Transverse colon (tissue), 3 donors: Measurements from ENCODE around the gene CPA5.

ENCODE experiments used
- EP300 ChIP-seq: sonication (generic); formaldehyde crosslinking; IDR thresholded peaks from one replicate; pipeline ENCODE4 v1.6.1; 2017; ENCODE audit warnings: antibody characterized with exemption, low read depth
- TF ChIP-seq, protein P1 (sequence below), 5 experiments: fragments of 200-600 bp in 3 of 5; fragments of 450-650 bp in 2 of 5; sonication (generic) in 3 of 5; IDR thresholded peaks; 1 replicate in 2 of 5; 2 replicates in 3 of 5; pipeline ENCODE4 v1.5.1; 2016 to 2017; ENCODE audit warnings: antibody characterized with exemption in 5 of 5, inconsistent platforms in 3 of 5, mild to moderate bottlenecking in 2 of 5, moderate library complexity in 1 of 5

- TF ChIP-seq, protein P1, sequence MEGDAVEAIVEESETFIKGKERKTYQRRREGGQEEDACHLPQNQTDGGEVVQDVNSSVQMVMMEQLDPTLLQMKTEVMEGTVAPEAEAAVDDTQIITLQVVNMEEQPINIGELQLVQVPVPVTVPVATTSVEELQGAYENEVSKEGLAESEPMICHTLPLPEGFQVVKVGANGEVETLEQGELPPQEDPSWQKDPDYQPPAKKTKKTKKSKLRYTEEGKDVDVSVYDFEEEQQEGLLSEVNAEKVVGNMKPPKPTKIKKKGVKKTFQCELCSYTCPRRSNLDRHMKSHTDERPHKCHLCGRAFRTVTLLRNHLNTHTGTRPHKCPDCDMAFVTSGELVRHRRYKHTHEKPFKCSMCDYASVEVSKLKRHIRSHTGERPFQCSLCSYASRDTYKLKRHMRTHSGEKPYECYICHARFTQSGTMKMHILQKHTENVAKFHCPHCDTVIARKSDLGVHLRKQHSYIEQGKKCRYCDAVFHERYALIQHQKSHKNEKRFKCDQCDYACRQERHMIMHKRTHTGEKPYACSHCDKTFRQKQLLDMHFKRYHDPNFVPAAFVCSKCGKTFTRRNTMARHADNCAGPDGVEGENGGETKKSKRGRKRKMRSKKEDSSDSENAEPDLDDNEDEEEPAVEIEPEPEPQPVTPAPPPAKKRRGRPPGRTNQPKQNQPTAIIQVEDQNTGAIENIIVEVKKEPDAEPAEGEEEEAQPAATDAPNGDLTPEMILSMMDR (IDR thresholded peaks at IDR 0.05), result no peak
- TF ChIP-seq EP300, result no peak
Observed at GRCh38 chr7:130409712-130410072, 65.1 kb downstream of the CPA5 start.
